CD4-positive, alpha-beta T cell (primary cell): ENCODE data around the gene LRRC4B. TPM values are rescaled to one million over a fixed set of nuclear protein-coding genes. Genes with fewer than 3 reads are reported as not detected.

Experiments
- ATAC-seq: fragments of 200-7000 bp; cut with Tn5 transposase; one replicate; pipeline ENCODE4 v1.10.0; 2022; ENCODE audit warnings: mild to moderate bottlenecking; ENCODE audit not compliant: poor library complexity
- CTCF ChIA-PET: fragments of 350-600 bp; sonication (Branson Sonifier 250); formaldehyde crosslinking; loops from one replicate; lab custom pipeline; 2021; ENCODE audit warnings: antibody characterized with exemption, inconsistent platforms; lab: Charles Lee
- POLR2A ChIA-PET: fragments of 350-600 bp; sonication (Branson Sonifier 250); formaldehyde crosslinking; loops from one replicate; lab custom pipeline; 2021; ENCODE audit warnings: antibody characterized with exemption, inconsistent platforms; lab: Charles Lee
- DNase-seq, 14 experiments: peaks; one replicate each; pipeline ENCODE4 v3.0.0-alpha.2; 2013 to 2020; ENCODE audit warnings: mixed read lengths in 2 of 14
- H3K27ac ChIP-seq, 2 donors: one replicate each; pipeline versions ENCODE4 v1.5.1 to v1.7.0; 2013; ENCODE audit warnings: low read length in 2 of 2, low read depth in 1 of 2, mild to moderate bottlenecking in 1 of 2
- H3K27me3 ChIP-seq, 2 experiments: 1 replicate in 1 of 2; 2 replicates in 1 of 2; pipeline versions ENCODE4 v1.6.1 to v1.7.0; 2013; ENCODE audit warnings: low read length in 2 of 2, control low read depth in 1 of 2, mild to moderate bottlenecking in 1 of 2, moderate library complexity in 1 of 2; ENCODE audit not compliant: insufficient read depth in 2 of 2, control insufficient read depth in 1 of 2
- H3K36me3 ChIP-seq: one replicate; pipeline ENCODE4 v1.6.1; 2013; ENCODE audit warnings: low read length, control low read depth; ENCODE audit not compliant: insufficient read depth
- H3K4me1 ChIP-seq: one replicate; pipeline ENCODE4 v1.6.1; 2013; ENCODE audit warnings: low read length, control low read depth; ENCODE audit not compliant: insufficient read depth
- H3K4me3 ChIP-seq: one replicate; pipeline ENCODE4 v1.5.1; 2013; ENCODE audit warnings: mild to moderate bottlenecking, low read length, moderate library complexity
- H3K9me3 ChIP-seq, 2 experiments: 1 replicate in 1 of 2; 2 replicates in 1 of 2; pipeline versions ENCODE4 v1.6.1 to v1.7.0; 2013; ENCODE audit warnings: low read length in 2 of 2, mild to moderate bottlenecking in 2 of 2, control low read depth in 1 of 2, moderate library complexity in 1 of 2; ENCODE audit not compliant: control insufficient read depth in 1 of 2, insufficient read depth in 1 of 2
- H3K27ac Mint-ChIP-seq: one replicate; pipeline ENCODE4 v1.8.0; 2020; ENCODE audit warnings: mixed read lengths
- H3K27me3 Mint-ChIP-seq: one replicate; pipeline ENCODE4 v1.8.0; 2021; ENCODE audit warnings: mixed read lengths
- H3K36me3 Mint-ChIP-seq: one replicate; pipeline ENCODE4 v1.8.0; 2021; ENCODE audit warnings: low read depth, mixed read lengths
- H3K4me1 Mint-ChIP-seq: one replicate; pipeline ENCODE4 v1.8.0; 2021; ENCODE audit warnings: low read depth, mixed read lengths
- H3K4me3 Mint-ChIP-seq: one replicate; pipeline ENCODE4 v1.8.0; 2020; ENCODE audit warnings: mild to moderate bottlenecking, mixed read lengths
- H3K9me3 Mint-ChIP-seq: one replicate; pipeline ENCODE4 v1.8.0; 2020; ENCODE audit warnings: mixed read lengths
- CTCF ChIP-seq: fragments of 200-600 bp; IDR thresholded peaks from one replicate; pipeline ENCODE4 v1.8.0; 2022; ENCODE audit warnings: antibody characterized with exemption, mild to moderate bottlenecking
- intact Hi-C, 2 experiments: fragments of 100-400 bp; cut with DNase I in 1 of 2; cut with micrococcal nuclease in 1 of 2; formaldehyde crosslinking; loops; one replicate each; pipeline versions ENCODE4 v1.15.1 to v1.9.0; 2023 to 2025; cut with DNase I, micrococcal nuclease
- total RNA-seq, 174 experiments: library from RNA in 2 of 174; stranded (reverse) in 2 of 174; gene quantifications; one replicate each; pipeline ENCODE4 v1.2.3 and lab custom pipeline; 2021 to 2026

Gene LRRC4B
- total RNA-seq, 2 experiments from 2014 or later = not detected

- peaks cover 9% of the 10 kb centered on the region for H3K36me3 Mint-ChIP-seq
- CTCF ChIA-PET = no interaction called here
- no peaks in the 10 kb centered on the region for H3K4me1 ChIP-seq
- no peak overlapping the region for H3K4me3 Mint-ChIP-seq
- H3K27me3 Mint-ChIP-seq = no peaks in the 10 kb centered on the region
- no peaks in the 10 kb centered on the region for H3K9me3 Mint-ChIP-seq
- no peaks in the 10 kb centered on the region for H3K27me3 ChIP-seq
- H3K27ac ChIP-seq = no peak overlapping the region
- POLR2A ChIA-PET = no interaction called here
- no peak overlapping the region for H3K4me3 ChIP-seq
- H3K9me3 ChIP-seq = no peaks in the 10 kb centered on the region
- intact Hi-C loops = no loop called here
- H3K4me1 Mint-ChIP-seq = peaks cover 3% of the 10 kb centered on the region
- TF ChIP-seq CTCF = no peak
- no peak for DNase-seq
- no peak overlapping the region for H3K27ac Mint-ChIP-seq
- H3K36me3 ChIP-seq = no peaks in the 10 kb centered on the region
- ATAC-seq = no peak
Measured at GRCh38 chr19:50498219-50499056, 69.8 kb downstream of the LRRC4B start.

GRCh38 chr19:50497022-50497405 is 71.2 kb downstream of the LRRC4B start:
- Mint-ChIP-seq H3K36me3 (peaks cover 7% of the 10 kb centered on the region), H3K4me3 (no peak overlapping the region), H3K9me3 (no peaks in the 10 kb centered on the region), H3K27me3 (no peaks in the 10 kb centered on the region), H3K27ac (no peak overlapping the region), H3K4me1 (peaks cover 8% of the 10 kb centered on the region)
- ATAC-seq (no peak), DNase-seq (no peak)
- CTCF ChIA-PET = no interaction called here
- no peak overlapping the region for H3K27ac ChIP-seq
- TF ChIP-seq CTCF = no peak
- peaks cover 5% of the 10 kb centered on the region for H3K4me1 ChIP-seq
- intact Hi-C loops = no loop called here
- H3K27me3 ChIP-seq = no peaks in the 10 kb centered on the region
- no peaks in the 10 kb centered on the region for H3K9me3 ChIP-seq
- H3K36me3 ChIP-seq = no peaks in the 10 kb centered on the region
- no peak overlapping the region for H3K4me3 ChIP-seq
- POLR2A ChIA-PET = no interaction called here

- Mint-ChIP-seq H3K27me3 (no peaks in the 10 kb centered on the region), H3K9me3 (no peaks in the 10 kb centered on the region), H3K4me3 (no peak overlapping the region), H3K4me1 (peaks cover 15% of the 10 kb centered on the region), H3K36me3 (peaks cover 1% of the 10 kb centered on the region), H3K27ac (no peak overlapping the region)
- Histone ChIP-seq H3K27ac (no peak overlapping the region), H3K4me1 (peaks cover 11% of the 10 kb centered on the region), H3K9me3 (no peaks in the 10 kb centered on the region), H3K27me3 (no peaks in the 10 kb centered on the region), H3K36me3 (no peaks in the 10 kb centered on the region), H3K4me3 (no peak overlapping the region)
- DNase-seq (peak in 1 of 14 experiments; percentile 29), ATAC-seq (no peak)
- ChIA-PET POLR2A (no interaction called here), CTCF (no interaction called here)
- intact Hi-C loops = no loop called here
- TF ChIP-seq CTCF = no peak
Measured at GRCh38 chr19:50496189-50497021, 71.8 kb downstream of the LRRC4B start.
